ENCODE results near the gene ELFN1.

ELFN1 gene

DNA sequence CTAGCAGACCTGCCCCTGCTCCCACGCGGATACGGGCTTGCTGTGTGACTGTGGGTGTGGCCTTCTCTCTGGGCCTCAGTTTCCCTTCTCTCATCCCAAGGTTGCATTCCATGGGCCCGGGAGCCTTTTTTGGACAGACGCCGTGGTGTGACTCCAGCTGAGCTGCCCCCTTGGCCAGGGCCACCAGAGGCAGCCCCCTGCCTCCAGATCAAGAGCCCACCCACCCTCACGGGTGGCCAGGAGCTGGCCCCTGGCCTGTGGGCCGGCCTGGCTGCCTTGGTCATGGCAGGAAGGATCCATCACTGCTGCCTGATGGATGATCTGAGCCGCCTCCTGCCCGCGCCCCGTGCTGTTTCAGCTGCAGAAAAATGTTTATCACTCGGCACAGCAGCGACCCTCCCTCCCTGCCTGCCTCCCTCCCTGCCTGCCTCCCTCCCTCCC is 27.8 kb upstream of the ELFN1 start:
- DNase-seq (ENCODE audit: low spot score) = no peak

DNA sequence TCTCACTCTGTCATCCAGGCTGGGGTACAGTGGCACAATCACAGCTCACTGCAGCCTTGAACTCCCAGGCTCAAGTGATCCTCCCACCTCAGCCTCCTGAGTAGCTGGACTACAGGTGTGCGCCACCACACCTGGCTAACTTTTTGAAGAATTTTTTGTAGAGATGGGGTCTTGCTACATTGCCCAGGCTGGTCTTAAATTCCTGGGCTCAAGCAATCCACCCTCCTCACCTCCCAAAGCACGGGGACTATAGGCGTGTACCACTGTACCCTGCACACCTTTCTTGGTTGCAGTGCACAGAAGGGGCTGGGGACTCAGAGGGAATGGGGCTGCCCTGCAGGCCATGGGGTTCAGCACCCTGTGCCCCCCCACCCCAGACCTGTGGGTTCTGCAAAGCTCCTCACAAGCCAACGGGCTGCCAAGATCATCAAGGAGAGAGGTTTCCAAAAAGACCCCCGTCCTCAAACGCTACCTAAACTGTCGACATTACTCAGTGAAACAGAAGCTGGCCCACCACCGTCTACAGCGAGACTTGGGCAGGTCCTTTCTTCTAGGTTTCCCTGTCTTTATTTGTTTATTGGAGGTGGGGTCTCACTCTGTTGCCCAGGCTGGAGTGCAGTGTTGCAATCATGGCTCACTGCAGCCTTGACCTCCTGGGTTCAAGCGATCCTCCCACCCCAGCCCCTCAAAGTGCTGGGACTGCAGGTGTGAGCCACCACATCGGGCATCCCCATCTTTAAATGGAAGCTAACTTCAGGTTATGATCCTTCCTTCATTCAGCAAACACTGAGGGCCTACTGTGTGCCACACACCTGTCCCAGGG is 26.6 kb upstream of the ELFN1 start:
- DNase-seq (ENCODE audit: low spot score) = no peak

DNA sequence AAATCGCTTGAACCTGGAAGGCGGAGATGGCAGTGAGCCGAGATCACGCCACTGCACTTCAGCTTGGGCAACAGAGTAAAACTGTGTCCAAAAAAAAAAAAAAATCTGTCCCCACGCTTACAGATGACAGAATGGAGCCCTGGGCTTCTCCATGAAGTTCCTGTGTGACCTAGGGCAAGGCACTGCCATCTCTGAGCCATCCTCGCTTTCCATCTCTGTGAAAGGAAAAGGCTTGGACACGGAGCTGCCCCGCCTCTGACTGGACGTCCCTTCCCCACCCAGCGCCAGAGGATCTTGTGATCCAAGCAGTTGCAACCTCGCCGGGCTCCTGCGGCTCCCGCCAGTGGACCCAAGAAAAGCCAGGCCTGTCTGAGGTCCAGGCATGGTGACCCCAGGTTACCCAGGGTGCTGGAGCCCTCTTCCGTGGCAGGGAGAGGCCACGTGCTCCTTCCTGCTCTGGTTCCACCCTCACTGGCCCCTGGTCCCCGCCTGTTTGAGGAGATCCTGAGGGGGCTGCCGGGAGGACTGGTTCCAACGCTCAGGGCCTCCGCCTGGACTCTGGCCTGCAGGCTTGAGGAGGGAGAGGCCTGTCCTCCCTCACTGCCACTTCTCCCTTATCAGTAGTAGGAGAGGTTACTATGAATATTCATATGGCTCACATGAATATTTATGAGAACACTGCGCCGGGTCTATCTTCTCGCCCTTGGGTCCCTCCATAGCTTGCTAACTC is 25.6 kb upstream of the ELFN1 start:
- DNase-seq (ENCODE audit: low spot score) = no peak

GRCh38 chr7:1645071-1645409 is 25.0 kb upstream of the ELFN1 start:
- DNase-seq (ENCODE audit: low spot score) = no peak

- no peak for DNase-seq (ENCODE audit: low spot score)
These were observed 24.6 kb upstream of the ELFN1 start for GRCh38 chr7:1645476-1645875.

DNA sequence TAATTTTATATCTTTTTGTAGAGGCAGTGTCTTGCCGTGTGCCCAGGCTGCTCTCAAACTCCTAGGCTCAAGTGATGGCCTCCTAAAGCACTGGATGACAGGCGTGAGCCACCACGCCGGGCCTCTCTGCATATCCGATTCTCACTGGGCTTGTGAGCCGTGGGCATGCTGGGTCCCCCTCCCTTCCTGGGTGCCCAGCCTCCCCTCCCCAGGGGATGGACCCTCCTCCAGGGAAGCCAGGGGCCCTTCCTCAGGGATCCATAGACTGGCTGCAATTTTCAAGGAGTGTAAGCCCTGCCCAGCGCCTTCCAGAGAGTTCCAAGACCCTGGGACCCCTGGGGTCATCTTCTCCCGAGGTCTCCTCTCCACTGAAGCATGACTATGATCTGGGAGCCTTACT is 23.7 kb upstream of the ELFN1 start:
- DNase-seq (ENCODE audit: low spot score) = no peak

- no peak for DNase-seq (ENCODE audit: low spot score)
These were observed 22.9 kb upstream of the ELFN1 start for GRCh38 chr7:1646957-1647891.

- DNase-seq (ENCODE audit: low spot score) = no peak
These were observed 22.0 kb upstream of the ELFN1 start for GRCh38 chr7:1647961-1648672.

- DNase-seq (ENCODE audit: low spot score) = no peak
These were observed 20.2 kb upstream of the ELFN1 start for GRCh38 chr7:1649751-1650326.

GRCh38 chr7:1650363-1651030 is 19.6 kb upstream of the ELFN1 start:
- DNase-seq (ENCODE audit: low spot score) = no peak

GRCh38 chr7:1651031-1651446 is 19.0 kb upstream of the ELFN1 start:
- DNase-seq (ENCODE audit: low spot score) = no peak

- no peak for DNase-seq (ENCODE audit: low spot score)
These were observed 18.2 kb upstream of the ELFN1 start for GRCh38 chr7:1651891-1652290.

DNA sequence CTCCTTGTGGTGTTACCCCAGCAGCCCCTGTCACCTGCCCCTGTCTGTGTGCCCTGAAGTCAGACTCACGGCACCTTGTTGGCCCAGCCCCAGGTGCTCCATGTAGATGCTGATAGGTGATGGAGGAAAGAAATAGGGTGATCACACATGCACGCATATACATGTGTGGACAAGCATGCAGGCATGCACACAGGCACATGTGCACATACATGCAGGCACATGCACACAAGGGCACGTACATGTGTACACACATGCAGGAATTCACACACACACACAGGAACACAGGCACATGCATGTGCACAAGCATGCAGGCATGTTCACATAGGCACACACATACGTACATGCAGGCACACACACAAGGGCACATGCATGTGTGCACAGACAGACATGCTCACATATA is 16.6 kb upstream of the ELFN1 start:
- DNase-seq (ENCODE audit: low spot score) = no peak

- no peak for DNase-seq (ENCODE audit: low spot score)
These were observed 16.0 kb upstream of the ELFN1 start for GRCh38 chr7:1654111-1654510.

DNA sequence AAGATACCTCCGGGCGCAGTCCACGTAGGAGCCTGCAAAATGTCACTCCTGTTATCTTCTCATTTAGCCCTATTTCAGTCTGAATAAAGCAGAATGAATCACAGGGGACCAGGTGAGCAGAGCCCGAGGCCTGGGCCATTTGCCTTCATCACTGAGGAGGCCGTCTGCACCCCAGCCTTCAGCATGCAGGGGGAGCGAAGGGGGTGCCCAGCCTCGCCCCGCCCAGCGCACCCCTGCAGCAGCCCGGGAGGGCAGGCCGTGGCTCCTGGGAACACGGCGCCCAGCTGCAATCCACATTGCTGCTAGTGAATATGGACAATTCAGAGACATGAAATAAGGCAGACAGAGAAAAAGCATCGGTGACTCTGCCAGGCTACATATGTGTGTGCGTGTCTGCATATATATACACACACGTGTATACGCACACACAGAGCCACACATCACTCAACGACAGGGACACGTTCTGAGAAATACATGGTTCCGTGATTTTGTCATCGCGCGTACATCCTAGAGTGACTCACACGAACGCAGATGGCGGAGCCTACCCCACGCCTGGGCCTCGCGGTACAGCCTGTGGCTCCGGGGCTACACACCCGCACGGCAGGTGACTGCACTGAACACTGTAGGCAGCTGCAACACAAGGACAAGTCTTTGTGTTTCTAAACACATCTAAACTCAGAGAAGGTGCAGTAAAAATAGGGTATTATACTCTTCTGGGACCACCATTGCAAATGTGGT is 15.2 kb upstream of the ELFN1 start:
- DNase-seq (ENCODE audit: low spot score) = no peak

GRCh38 chr7:1659696-1660095 is 10.4 kb upstream of the ELFN1 start:
- DNase-seq (ENCODE audit: low spot score) = no peak

GRCh38 chr7:1661461-1661860 is 8.6 kb upstream of the ELFN1 start:
- DNase-seq (ENCODE audit: low spot score) = no peak

- no peak for DNase-seq (ENCODE audit: low spot score)
These were observed 8.0 kb upstream of the ELFN1 start for GRCh38 chr7:1662101-1662500.

DNA sequence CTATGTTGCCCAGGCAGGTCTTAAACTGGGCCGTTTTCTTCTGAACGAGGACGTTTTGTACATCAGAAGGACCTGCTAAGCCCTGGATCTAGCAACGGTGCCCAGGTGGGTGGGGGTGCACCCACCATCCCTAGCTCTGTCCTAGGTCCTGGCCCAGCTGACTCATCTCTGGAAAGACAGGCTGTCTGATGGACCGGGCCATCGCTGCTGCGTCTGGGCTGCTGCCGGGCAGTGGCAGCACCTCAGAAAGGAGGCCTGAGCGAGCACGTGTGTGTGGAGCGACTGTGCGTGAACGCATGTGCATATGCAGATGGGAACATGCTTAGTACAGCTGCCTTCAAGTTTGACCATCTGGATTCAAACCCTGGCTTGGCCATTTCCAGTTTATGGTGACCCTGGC is 7.3 kb upstream of the ELFN1 start:
- DNase-seq (ENCODE audit: low spot score) = no peak

GRCh38 chr7:1663223-1663622 is 6.9 kb upstream of the ELFN1 start:
- no peak for DNase-seq (ENCODE audit: low spot score)
